Adrenal gland (tissue), 5 donors: ENCODE data around the gene HEPN1.

ENCODE experiments used
- CTCF ChIP-seq, 6 experiments: fragments of 450-650 bp in 4 of 6; fragments of 200-600 bp in 2 of 6; sonication (generic) in 1 of 6; IDR thresholded peaks; 1 replicate in 5 of 6; 2 replicates in 1 of 6; pipeline versions ENCODE4 v1.5.1 to v1.8.0; 2016 to 2021; ENCODE audit warnings: antibody characterized with exemption in 6 of 6, mild to moderate bottlenecking in 2 of 6, moderate library complexity in 1 of 6
- POLR2A ChIP-seq, 2 donors: fragments of 450-650 bp; IDR thresholded peaks; one replicate each; pipeline ENCODE4 v1.6.1; 2017; ENCODE audit warnings: antibody characterized with exemption in 2 of 2, mild to moderate bottlenecking in 2 of 2, moderate library complexity in 1 of 2
- donor health status: DM: no; HTN: no; CAD: no.

- no peak for TF ChIP-seq CTCF (IDR thresholded peaks at IDR 0.05)
- TF ChIP-seq POLR2A (IDR thresholded peaks at IDR 0.05): no peak
These were observed 49.7 kb upstream of the HEPN1 start for GRCh38 chr11:124869331-124869730.
